ENCODE data around the gene ENPP1.

- no peak for TF ChIP-seq ETV6 (CRISPR knock-in tag; IDR thresholded peaks at IDR 0.05)
- TF ChIP-seq ZNF671 (CRISPR knock-in tag; IDR thresholded peaks at IDR 0.05): no peak
- no peak for TF ChIP-seq NFYB (CRISPR knock-in tag; conservative IDR thresholded peaks at IDR 0.05; ENCODE audit: low read depth)
- TF ChIP-seq FOXJ3 (CRISPR knock-in tag; IDR thresholded peaks at IDR 0.05; ENCODE audit: borderline replicate concordance): no peak
- TF ChIP-seq ATF2 (CRISPR knock-in tag; IDR thresholded peaks at IDR 0.05; ENCODE audit: borderline replicate concordance, low read depth): no peak
- no peak for TF ChIP-seq KAT7 (CRISPR knock-in tag; IDR thresholded peaks at IDR 0.05; ENCODE audit: borderline replicate concordance)
- no peak for TF ChIP-seq CTCF (IDR thresholded peaks at IDR 0.05)
- TF ChIP-seq OVOL2 (CRISPR knock-in tag; IDR thresholded peaks at IDR 0.05; ENCODE audit: borderline replicate concordance): no peak
- TF ChIP-seq ATF6 (CRISPR knock-in tag; IDR thresholded peaks at IDR 0.05): no peak
- no peak for TF ChIP-seq ZBTB21 (CRISPR knock-in tag; IDR thresholded peaks at IDR 0.05; ENCODE audit: borderline replicate concordance)
- no peak for TF ChIP-seq SP1 (CRISPR knock-in tag; conservative IDR thresholded peaks at IDR 0.05)
- TF ChIP-seq AFF4 (CRISPR knock-in tag; IDR thresholded peaks at IDR 0.05; ENCODE audit: borderline replicate concordance): no peak
- TF ChIP-seq ELF4 (CRISPR knock-in tag; IDR thresholded peaks at IDR 0.05; ENCODE audit: low read depth): no peak
Observed at GRCh38 chr6:131920656-131921055, 112.8 kb downstream of the ENPP1 start.

All from WTC11 (cell line).